Loucy (cell line): ENCODE results near the gene COL25A1.

ENCODE experiments used
- EZH2phosphoT487 ChIP-seq: fragments of 200-600 bp; IDR thresholded peaks from 2 replicates; pipeline ENCODE4 v1.6.1; 2018; ENCODE audit warnings: antibody characterized with exemption, mild to moderate bottlenecking, moderate library complexity, borderline replicate concordance
- TF ChIP-seq, protein P1 (sequence below): fragments of 200-600 bp; sonication (generic); conservative IDR thresholded peaks from 2 replicates; pipeline ENCODE4 v1.5.1; 2014; ENCODE audit warnings: mild to moderate bottlenecking, antibody characterized with exemption, low read length

DNA sequence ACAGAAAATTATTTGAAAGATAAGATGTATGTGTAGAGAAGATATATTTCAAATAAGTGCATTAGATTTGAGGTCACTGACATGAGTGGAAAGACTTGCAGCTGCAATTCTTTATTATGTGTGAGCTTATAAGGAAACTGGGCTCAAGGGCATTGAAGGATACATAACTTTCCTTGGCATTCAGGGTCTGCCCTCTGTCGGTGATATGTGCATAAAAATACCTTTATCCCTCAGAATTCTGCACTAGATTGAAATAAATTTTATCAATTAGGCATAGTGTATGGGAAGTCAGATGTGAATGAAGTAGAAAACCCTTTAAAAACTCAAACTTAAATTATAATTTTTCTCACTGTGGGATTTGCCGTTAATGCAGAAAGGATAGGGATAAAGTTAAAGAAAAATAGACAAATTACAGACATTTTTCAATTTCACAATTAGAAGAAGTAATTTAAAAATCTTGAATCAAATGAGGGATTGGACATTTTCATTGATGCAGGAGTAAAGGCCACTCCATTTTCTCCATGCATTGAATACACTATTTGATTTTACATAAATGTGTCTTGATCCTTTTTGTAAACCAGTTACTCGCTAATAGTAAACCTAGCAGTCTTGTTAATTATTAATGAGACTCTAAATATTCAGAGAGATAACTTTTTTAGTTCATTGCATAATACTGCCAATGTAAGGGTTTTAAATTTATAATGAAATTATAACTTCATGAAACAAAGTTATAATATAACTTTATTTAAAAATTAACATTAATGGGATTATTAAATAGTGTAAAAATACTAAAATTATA lies 518.6 kb downstream of the COL25A1 start:
- TF ChIP-seq, protein P1, sequence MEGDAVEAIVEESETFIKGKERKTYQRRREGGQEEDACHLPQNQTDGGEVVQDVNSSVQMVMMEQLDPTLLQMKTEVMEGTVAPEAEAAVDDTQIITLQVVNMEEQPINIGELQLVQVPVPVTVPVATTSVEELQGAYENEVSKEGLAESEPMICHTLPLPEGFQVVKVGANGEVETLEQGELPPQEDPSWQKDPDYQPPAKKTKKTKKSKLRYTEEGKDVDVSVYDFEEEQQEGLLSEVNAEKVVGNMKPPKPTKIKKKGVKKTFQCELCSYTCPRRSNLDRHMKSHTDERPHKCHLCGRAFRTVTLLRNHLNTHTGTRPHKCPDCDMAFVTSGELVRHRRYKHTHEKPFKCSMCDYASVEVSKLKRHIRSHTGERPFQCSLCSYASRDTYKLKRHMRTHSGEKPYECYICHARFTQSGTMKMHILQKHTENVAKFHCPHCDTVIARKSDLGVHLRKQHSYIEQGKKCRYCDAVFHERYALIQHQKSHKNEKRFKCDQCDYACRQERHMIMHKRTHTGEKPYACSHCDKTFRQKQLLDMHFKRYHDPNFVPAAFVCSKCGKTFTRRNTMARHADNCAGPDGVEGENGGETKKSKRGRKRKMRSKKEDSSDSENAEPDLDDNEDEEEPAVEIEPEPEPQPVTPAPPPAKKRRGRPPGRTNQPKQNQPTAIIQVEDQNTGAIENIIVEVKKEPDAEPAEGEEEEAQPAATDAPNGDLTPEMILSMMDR = peak; percentile 69
- TF ChIP-seq EZH2phosphoT487 = no peak
